HG02973 (cell line): Measurements from ENCODE around the gene PBLD.
"Not testable (repeated sequence)": the region's sequence is repeated elsewhere in the genome, so short reads cannot be mapped to it uniquely, and the experiment has no call there.

Experiments
- ATAC-seq: cut with Tn5 transposase; IDR thresholded peaks from one replicate; pipeline ENCODE4 v1.9.1; 2021; ENCODE audit warnings: moderate library complexity; ENCODE audit not compliant: unreplicated experiment

The PBLD gene

DNA sequence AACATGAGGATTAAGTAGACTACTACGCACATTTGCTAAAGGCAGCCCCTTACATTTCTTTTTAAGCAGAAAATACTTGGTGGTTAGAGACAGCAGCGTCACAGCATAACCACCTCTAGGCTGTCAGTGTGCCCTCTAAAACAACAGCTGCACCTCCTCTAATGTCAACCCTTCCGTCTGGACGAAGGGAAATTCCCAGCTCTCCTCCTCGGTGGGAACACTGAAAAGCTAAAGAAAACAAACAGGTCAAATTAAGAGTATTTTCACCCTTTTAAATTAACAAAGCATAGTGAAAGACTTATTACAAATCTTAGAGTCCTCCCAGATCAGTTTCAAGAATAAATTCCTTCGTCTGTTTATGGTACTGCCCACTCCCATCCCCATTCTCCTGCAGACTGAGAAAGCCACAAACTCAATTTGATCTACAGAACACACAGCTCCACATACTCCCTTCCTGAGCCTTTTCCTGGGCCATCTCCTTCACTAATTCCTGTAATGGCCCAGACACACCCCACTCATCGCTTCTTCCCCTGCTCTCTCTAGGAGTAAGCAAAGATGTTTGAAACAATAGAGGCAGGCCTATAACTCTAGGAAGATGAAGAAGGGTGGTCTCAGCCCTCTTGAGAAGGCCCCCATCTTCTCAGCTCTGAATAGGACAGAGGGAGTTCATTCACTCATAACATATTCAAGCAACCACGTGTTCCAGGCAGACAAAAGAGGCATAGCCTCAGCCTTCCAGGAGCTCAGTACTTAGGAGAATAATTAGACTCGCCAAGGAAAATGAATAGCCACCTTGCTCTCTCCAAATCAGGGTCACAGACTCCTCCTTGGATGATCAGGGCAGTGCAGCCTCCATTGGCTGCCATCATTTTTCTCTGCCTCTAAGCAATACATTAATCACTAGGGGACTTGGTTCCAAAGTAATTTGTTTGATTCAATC lies 48.4 kb downstream of the PBLD start:
- no peak for ATAC-seq

DNA sequence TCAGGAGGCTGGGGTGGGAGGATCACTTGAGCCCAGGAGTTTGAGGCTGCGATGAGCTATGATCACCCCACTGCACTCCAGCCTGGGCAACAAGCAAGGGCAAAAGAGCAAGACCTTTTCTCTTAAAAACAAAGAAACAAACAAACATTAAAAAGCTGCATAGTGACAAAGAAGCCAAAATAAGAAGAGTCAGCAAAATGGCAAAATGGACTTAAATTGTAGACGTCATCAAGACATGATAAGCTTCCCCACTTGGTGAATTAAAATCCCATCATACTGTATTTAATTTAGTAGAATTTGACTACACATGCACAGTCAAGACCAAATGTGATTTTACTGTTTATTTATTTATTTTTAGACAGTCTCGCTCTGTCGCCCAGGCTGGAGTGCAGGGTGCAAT lies 52.0 kb downstream of the PBLD start:
- no peak for ATAC-seq

DNA sequence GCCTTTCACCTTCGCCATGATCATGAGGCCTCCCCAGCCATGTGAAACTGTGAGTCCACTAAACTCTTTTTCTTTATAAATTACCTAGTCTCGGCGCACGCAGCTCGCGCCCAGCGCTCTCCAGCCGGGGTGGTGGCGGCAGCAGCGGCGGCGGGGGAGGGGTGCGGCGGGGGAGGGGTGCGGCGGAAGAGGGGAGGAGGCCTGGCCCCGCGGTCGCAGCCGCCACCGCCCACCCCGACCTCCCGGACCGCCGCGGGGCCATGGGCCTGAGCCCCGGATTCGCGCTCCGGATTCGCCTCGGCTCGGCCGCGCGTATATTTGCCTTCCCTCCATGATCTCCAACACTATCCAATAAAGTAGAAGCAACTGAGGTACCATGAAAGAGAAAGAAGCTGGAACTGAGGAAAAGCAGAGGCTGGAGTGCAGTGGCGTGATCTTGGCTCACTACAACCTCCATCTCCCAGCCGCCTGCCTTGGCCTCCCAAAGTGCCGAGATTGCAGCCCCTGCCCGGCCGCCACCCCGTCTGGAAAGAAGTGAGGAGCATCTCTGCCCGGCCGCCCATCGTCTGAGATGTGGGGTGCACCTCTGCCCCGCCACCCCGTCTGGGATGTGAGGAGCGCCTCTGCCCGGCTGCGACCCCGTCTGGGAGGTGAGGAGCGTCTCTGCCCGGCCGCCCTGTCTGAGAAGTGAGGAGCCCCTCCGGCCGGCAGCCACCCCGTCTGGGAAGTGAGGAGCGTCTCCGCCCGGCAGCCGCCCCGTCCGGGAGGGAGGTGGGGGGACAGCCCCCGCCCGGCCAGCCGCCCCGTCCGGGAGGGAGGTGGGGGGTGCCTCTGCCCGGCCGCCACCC lies 53.6 kb downstream of the PBLD start:
- not testable (repeated sequence) for ATAC-seq

DNA sequence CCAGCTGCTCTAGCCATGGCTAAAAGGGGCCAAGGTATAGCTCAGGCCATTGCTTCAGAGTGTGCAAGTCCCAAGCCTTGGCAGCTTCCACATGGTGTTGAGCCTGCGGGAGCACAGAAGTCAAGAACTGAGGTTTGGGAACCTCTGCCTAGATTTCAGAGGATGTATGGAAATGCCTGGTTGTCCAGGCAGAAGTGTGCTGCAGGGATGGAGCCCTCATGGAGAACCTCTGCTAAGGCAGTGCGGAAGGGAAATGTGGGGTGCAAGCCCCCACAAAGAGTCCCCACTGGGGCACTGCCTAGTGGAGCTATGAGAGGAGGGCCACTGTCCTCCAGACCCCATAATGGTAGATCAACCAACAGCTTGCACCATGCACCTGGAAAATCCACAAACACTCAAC lies 54.9 kb downstream of the PBLD start:
- not testable (repeated sequence) for ATAC-seq

DNA sequence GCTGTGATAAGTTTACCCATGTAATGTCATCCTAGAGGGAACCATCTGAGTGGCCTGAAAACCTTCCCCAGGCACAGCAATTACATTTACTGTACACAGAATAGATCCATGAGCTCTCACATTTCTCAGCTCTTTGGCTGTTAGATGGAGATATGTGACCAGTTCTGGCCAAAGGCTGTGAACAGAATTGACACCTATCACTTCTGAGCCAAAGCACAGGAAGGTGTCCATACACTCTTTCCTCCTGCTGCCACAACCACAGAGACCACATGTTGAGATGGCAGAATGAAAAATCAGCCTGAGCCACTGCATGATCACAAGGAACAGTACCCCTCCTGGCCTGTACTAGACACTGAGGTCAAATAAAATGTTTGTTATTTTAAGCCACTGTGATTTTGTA lies 56.5 kb downstream of the PBLD start:
- no peak for ATAC-seq

DNA sequence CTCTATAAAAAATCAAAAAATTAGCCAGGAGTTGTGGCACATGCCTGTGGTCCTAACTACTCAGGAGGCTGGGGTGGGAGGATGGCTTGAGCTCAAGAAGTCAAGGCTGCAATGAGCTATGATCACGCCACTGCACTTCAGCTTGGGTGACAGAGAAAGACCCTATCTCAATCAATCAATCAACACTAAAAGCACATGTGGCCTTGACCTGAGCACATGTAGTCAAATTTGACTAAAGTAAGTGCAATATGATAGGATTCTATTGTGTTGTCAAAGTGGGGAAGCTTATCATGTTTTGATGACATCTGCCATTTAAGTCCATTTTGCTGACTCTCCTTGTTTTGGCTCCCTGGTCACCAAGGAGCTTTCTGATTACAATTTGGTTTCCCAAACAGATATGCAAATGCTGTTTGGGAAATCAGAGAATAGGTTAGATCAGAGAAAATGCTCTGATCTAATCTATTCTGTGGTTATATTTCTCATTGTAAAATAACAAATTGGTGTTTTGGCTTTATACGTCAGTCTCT lies 57.1 kb downstream of the PBLD start:
- ATAC-seq: no peak

DNA sequence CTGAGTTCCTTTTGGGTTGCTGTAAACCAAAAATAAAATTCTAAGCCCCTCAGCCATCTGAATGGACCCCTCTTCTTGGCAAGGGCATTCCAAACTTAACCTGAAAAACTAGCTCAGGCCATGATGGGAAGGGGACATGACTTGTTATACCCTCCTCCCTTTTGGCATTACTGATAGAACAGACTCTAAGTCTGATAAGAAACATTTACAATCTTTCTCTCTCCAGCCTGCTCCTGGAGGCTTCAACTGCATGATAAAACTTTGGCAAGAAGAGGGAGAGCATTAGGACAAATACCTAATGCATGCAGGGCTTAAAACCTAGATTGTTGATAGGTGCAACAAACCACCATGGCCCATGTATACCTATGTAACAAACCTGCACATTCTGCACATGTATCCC lies 59.9 kb downstream of the PBLD start:
- no peak for ATAC-seq

DNA sequence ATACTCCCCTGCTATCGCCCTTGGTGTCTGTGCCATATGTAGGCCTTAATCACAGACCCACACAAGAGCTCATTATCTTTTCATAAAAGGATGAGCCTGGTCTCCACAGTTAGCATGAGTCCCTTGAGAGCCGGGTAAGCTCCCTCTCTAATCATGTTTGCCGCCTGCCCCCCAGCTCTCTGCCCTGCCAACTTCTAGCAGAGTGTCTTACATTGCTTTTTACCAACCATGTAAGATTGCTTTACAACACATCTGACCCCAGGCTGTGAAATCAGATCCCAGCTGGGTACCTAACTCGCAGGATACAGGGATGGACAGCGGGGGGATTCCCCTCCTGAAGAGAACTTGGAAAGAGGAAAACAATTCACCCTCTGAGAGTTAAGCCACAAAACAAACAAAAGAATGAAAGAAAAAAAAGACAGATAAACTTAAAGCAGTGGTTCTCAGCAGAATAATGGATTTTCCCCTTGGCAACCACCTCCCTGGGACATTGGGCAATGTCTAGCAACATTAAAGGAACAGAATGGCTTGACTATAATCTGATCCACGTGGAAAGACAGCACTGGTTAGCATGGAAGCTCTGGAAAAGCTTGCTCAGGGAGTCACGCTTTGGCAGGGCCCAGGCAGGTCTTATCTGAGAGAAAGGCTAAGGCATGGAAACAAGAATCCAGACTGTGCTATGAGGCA lies 61.4 kb downstream of the PBLD start:
- ATAC-seq: no peak

DNA sequence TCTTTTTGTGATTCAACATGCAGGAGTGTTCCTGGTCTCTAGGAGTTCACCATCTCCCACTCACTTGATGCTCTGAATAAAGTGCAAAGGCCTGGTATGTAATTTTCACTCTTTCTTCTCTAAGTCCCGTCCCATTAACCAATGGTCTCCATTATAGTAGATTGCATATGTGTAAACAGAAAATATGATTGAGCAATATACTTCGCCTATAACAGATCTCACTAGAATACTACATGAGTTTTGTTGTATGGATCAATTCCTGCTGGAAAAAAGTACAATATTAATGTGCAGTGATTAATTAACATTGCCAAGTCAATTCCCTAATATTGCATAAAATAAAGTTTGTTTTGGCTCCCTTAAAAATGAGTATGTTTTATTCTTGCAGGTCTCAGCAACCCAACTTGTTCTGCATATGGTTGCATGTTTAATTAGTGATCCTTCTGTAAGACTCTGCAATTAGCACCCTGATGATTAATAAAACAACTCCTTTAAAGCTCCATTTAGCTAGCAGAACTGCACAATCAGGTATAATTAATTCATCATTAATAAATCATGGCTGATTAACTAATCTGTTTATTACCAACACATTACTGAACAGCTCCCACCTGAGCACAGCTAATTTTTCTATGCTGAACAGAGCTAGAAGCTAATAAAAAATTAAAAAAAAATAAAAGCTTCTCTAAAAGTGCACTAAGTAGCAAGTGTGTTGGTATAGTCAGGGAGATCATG lies 63.0 kb downstream of the PBLD start:
- no peak for ATAC-seq

DNA sequence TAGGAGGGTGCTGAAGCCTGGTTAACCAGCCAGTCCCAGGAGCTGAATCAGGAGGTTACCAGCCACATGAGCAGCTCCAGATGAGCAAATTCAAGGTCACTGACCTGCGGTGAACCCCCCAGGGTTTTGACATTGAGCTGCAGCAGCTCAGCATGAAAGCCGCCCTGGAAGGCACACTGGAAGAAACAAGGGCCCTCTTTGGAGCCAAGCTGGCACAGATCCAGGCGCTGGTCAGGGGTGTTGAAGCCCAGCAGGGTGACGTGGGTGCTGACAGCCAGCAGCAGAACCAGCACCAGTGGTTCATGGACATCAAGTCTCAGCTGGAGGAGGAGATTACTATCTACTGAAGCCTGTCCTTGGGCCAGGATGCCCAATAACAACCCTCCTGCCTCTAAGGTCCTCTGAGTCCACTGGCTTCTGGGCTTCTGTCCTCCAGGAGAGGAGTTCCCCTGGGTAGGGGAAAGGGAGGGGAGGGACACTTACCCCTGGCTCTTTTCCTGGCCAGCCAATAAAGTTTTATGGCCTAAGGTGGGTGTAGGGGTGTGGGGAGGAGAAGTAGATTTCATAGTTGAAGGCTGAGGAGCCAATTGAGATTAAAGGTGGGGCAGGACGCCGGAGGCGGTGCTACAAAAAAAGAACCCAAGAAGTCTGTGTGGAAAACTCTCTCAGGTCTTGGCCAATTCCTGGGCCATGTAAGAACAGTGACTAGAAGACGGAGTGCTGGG lies 71.4 kb downstream of the PBLD start:
- ATAC-seq: no peak

DNA sequence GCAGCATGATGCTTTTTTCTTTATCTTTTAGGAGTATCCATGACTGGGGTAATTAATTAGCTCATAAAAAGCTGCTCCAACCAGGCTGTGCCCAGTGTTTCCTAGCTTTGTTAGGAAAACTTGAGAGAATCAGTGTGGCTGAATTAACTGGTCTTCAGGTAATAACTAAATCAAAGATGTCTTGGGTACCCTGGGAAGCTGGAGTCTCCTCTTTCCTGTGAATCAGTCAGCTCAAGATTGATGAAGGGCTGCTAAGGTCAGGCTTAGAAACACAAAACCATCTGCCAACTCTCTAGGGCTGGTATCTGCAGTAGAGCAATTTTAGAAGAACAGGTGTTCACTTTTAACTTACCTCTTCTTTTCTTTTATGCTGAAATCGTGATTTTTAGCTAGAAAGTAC lies 79.4 kb downstream of the PBLD start:
- no peak for ATAC-seq

DNA sequence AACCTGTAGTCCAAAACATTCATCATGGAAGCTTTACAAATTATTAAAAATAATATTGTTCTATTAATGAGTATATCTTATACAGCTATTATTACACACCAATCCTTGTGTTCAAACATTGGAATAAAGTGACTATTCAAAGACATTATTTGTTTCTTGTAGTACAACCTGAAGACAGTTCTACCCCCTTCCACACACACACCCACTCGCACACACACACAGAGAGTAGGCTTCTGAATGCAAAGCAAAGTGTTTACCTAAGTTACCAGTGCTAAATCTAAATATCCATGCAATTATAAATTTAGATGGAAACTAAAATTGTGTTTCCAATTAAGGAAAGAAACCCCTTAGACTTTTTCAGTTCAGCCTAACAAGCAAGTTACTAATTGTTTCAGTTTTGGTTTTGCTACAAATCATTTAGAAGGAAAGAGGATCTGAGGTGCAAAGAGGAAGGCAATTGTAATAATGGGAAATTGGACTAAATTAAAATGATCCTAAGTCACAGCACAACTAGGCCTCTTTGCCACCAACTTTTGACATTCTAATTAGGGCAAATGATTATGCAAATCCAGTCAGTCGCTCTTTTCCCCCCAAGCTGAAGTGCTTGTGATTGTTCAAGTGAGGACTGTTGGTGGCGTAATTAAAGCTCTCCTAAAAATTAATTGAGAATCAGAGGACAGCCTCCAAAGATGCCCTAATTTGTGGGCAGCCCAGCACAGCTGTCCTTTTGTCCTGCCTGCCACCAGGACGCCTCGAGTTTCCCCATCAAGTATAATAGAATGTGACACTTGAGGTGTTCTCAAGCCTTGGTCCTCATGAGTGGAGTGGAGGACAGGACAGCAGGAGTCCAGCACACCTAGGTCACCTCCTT lies 80.9 kb downstream of the PBLD start:
- ATAC-seq: no peak

DNA sequence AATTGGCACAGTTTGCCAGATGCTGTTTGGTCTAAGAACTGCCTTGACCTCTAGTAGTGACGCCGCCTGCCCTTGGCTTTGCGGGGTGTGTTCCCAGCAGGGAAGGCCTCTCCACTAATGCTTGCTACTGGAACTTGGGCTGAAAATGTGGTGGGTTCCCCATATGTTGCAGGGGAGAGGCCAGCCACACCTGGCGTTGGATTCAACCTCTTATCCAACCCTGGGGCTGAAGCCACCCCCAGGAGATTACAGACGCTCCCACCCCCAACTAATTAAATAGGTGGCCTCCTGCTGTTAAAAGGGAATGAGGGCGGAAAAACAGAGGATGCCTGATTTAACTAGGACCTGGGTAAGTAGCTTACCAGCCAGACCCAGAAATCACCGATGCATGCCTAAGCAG lies 81.6 kb downstream of the PBLD start:
- no peak for ATAC-seq

DNA sequence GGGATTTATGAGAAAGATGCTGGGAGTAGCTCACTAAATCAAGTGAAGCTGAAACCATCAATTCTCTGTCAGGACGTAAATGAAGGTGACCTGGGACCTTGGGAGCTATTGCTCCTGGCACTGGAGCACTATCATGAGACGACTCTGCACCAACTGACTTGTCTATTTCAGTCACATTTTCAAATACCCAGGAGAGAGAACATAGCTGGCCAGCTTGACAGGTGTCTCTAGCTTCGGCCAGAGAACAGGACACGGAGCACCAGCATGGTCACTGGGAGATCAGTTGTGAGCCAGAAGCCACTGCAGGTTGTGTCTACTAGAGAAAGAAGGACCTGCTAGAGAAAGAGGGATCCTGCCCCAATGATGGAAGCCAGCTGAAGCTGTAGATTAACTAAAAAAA lies 83.4 kb downstream of the PBLD start:
- ATAC-seq: no peak

DNA sequence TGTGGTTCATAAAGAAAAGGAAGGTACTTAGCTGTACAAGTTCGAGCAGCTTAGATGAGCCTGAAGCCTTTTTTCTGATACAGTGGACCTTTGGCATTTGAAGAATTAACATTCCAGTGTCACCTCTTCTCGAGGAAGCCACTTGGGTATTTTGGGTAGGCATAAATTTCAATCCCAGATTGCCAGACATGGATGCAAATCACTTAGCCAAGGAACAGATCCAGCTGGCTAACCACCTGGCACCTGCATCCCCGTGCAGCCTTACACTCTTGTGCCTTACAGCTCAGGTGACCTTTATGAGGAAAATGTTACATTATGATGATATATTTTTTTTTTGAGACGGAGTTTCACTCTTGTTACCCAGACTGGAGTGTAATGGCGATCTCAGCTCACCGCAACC lies 84.8 kb downstream of the PBLD start:
- no peak for ATAC-seq

DNA sequence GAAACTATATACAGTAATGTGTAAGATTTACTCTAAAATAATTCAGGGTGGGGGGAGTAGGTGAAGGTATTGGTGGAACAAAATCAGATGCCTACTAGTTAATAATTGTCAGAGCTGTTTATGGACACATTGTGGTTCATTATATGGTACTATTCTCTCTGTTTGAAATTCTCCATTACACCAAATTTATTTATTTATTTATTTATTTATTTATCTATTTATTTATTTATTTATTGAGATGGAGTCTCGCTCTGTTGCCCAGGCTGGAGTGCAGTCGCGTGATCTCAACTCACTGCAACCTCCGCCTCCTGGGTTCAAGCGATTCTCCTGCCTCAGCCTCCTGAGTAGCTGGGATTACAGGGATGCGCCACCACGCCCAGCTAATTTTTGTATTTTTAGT lies 86.3 kb downstream of the PBLD start:
- not testable (repeated sequence) for ATAC-seq

DNA sequence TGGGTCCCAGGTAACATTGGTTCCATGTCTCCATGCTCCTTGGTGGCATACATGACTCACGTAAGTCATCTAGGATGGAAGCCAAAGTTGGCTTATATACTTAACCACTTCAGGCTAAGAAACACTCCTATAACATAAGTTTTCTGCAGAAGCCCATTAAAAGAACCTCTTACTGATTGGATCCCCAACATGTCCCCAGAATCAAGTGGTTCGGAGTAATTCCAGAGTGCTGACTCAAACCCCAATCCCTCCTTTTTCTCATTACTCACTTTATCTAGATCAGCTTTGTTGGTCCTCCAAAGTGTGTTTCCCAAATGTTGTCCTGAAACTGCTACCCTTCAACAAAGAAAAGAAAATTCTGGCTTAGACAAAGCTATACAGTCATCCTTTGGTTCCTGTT lies 90.7 kb downstream of the PBLD start:
- ATAC-seq: no peak

DNA sequence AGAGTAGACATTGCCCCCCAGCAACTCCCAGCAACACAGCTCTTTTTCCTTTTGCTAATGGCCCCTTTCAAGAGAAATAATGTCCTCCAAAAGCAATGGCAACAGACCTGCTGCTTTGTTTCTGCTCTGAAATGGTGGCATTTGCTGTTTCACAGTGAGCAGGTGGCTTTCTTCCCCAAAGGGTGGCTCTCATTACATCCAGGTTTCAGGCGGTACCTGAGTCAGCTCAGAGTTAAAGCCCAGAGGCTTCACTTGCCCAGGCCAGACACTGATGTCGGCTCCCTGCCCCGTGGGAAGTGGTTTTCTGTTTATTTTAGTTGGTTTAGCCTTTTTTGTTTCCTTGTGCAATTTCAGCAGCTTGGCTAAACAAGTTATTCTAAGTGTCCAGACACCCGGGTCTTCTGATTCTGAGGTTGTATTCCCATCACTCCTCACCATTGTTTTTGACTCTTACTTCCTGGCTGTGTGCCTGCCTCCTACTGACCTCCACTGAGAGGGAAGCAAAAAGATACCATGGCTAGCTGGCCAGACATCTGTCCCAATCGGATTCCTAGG lies 93.1 kb downstream of the PBLD start:
- ATAC-seq: no peak

DNA sequence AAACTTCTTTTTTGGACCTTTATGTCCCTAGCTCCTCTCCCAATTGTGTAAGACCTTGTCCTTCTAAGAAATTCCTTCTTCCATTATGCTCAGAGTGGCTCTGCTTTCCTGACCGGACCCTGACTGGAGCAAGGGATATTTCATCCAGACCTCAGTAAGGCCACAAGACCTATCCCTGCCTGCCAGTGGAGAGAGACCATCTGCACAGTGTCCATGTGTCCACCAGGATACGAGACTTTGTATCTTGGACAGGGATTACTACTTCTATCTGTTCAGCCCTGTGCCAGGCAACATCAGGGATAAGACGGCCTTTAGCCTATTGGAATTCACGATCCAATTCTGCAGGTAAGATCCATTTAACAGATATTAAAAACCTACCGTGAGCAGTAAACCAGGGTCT lies 93.7 kb downstream of the PBLD start:
- no peak for ATAC-seq
